ENCODE results near the gene GBP1.

DNA sequence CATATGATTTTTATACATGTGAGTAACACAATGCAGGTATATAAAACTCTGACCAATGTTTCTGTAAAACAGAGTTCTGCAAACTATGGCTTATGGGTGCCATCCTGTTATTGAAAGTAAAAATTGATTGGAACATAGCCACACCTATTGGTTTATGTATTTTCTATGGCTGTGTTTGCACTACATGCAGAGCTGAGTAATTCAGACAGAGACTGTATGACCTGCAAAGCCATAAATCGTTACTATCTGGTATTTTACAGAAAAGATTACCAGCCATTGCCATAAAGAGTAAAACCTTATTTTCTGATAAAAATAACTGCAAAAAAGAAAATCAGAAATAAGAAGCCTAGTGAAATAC lies 13.1 kb downstream of the GBP1 start:
- TF ChIP-seq, protein P1, sequence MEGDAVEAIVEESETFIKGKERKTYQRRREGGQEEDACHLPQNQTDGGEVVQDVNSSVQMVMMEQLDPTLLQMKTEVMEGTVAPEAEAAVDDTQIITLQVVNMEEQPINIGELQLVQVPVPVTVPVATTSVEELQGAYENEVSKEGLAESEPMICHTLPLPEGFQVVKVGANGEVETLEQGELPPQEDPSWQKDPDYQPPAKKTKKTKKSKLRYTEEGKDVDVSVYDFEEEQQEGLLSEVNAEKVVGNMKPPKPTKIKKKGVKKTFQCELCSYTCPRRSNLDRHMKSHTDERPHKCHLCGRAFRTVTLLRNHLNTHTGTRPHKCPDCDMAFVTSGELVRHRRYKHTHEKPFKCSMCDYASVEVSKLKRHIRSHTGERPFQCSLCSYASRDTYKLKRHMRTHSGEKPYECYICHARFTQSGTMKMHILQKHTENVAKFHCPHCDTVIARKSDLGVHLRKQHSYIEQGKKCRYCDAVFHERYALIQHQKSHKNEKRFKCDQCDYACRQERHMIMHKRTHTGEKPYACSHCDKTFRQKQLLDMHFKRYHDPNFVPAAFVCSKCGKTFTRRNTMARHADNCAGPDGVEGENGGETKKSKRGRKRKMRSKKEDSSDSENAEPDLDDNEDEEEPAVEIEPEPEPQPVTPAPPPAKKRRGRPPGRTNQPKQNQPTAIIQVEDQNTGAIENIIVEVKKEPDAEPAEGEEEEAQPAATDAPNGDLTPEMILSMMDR (IDR thresholded peaks at IDR 0.05): no peak
- TF ChIP-seq POLR2A (IDR thresholded peaks at IDR 0.05) (no peak), EP300 (IDR thresholded peaks at IDR 0.05) (no peak)
